SH-SY5Y (cell line): Measurements from ENCODE around the gene ATG10.

Experiments used
- GATA2 ChIP-seq: IDR thresholded peaks from 2 replicates; pipeline ENCODE4 v1.6.1; 2011; ENCODE audit warnings: mild to moderate bottlenecking, low read depth, low read length
- GATA3 ChIP-seq: IDR thresholded peaks from 2 replicates; pipeline ENCODE4 v1.6.1; 2011; ENCODE audit warnings: low read depth, mild to moderate bottlenecking, low read length, moderate library complexity

ATG10 gene

DNA sequence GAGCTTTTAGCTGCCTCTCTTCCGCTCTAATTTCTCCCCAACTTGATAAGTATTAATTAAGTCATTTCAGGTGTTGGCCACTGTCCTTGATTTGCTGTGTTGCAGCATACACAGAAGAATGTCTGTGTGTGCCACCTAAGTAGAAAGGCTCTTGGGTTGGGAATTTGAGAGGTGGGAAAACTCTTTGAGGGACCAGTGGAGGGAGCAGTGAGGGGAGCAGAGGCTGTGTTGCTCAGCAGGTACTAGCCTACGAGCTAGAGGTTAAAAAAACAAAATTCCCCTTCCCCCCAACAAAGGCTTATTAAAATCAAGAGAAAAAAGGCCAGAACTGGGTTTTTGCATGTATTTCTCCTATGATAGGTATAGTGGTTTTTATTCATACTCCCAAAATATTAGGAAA, 285.4 kb downstream of the ATG10 start:
- TF ChIP-seq GATA2 (no peak), GATA3 (no peak)

DNA sequence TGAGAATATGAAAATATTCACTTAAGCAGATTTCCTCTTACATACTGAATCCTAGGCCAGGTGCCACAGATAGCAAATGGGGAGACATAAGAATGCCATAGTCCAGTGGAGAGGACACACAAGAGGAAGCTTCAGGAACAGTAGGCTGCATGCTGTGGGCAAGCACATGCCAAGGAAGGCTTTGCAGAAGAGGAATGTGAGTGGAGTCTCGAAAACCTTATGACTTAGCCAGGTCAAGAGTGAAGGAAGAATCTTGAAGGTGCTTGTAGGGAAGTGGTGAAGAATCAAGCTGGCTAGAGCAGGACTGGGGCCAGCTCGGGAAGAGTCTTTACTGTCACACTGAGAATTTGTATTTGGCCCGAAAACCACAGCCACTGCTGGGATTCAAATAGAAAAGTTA, 285.9 kb downstream of the ATG10 start:
- TF ChIP-seq GATA3 (no peak), GATA2 (no peak)

DNA sequence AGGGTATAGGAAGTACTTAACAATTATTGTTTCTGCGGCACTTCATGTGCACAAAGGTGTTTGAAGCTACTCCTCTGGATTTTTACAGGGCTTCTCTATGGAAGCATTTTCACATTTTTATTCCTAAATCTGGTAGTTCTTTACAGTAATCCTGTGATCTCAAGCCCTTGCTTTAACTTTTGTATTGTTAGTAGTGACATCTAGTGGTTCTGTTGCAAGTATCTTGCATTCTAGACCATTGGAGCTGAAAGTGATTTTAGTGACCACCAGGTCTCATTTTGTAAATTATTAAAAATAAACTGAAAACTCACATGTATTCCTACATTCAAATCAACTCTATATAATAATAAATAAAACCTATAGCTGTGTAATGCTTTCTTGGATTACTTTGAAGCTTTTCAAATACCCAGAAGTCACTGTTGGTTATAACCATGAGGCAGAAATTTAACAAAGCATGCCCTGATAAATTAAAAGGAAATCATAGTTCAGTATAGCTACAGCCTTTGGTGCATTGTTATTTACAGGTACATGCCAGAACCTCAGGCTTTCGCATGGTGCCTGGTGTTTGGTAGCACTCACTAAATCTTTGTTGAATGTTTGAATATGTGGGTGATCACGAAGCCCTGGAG, 287.5 kb downstream of the ATG10 start:
- TF ChIP-seq GATA3 = no peak
- TF ChIP-seq GATA2 = no peak

DNA sequence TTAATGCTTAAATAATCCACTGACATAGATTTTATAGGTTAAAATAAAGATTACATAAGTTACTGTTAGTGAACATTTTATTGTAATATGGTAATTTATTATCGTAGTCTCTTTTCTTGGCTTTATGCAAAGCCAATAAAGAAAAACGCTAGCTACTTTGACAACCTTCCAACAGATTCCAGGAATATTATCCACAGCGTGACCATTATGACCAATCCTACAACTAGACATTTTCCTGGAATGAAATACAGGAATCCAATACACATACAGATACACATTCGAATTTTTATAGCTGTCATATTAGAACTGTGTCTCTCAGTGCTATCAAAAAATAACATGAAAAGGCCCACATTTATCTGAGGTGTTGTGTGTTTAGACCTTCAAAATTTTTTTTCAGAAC, 293.2 kb downstream of the ATG10 start:
- no peak for TF ChIP-seq GATA2
- no peak for TF ChIP-seq GATA3

DNA sequence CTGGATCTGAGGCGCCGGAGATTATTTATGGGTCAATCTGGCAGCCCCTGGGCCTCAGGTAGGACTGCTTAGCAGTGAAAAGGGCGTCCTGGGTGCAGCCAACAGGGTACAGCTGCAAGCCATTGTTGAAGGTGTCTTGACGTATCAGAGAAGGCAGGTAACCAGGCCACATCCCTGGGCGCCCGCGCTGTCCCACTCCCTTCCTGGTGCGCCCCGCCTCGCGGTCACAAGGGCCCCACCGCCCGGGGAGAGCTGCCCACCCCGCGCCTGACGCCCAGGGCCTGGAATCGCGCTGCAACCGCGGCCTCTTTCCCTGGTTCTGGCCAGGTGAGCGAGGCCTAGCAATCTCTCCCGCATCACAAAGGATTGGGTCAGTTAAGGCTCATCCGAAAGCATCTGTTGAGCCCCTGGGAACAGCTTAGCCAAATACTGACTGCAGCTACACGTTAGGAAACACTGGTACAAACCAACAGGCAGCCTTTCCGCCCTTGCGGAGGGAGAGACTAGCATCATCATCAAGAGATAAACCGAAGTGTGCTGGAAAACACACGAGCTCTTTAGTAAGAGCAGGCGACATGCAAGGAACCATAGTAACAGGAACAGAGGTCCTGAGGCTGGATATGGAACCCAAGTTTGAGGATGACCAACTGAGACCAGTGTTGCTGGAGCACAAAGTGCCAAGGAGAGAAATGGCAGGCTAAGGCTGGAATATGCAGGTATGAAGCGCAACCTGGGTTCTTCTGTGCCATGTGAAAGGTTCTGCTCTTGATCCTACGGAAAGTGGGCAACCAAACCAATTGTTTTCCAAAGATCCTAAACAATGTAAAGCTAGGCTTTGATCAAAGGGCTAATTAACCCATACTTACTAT, 302.8 kb downstream of the ATG10 start:
- TF ChIP-seq GATA3 (no peak), GATA2 (no peak)

DNA sequence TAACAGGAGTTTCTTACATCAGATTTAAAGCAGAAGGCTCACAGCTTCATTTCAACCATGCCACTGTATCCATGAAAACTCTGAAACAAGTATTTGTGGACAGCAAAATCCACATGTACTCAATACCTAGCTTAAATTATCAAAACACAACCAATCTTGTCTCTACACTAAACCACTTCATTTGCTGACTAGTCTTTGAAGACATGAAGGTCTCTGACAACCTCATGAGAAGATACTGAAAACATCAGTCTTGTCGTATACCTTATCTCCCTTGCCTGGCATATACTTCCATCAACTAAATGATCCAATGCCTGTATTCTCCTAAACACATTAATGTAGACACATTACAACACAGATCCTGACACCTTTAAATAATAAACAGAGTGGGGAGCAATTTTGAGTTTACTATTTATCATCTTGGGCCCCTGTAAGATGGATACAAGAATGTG, 303.4 kb downstream of the ATG10 start:
- TF ChIP-seq GATA2 (no peak), GATA3 (no peak)

DNA sequence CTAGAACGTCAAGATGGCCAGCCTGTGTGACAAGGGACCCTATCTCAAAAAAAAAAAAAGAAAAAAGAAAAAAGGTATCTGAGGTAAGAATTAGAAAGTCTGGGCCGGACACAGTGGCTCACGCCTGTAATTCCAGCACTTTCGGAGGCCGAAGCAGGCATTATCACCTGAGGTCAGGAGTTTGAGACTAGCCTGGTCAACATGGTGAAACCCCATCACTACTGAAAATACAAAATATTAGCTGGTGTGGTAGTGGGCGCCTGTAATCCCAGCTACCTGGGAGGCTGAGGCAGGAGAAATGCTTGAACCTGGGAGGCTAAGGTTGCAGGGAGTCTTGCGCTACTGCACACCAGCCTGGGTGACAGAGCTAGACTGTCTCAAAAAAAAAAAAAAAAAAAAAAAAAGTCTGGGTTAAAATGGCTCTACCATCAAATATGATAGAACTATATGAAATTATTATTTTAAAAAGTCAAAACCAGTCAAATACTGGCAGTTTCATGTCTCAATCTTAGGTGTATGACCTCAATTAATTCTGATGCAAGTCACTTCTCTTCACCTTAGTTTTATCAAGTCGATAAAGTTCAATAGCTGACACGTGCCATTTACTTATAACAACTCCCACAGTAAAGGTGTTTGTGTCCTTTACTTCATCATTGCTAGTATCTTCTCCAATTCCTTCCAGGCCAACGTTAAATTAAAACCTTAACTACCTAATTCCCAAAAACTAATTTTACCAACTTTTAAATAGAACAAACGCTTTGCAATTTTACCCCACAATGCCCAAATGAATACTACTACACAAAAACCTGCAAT, 305.2 kb downstream of the ATG10 start:
- no peak for TF ChIP-seq GATA3
- no peak for TF ChIP-seq GATA2

DNA sequence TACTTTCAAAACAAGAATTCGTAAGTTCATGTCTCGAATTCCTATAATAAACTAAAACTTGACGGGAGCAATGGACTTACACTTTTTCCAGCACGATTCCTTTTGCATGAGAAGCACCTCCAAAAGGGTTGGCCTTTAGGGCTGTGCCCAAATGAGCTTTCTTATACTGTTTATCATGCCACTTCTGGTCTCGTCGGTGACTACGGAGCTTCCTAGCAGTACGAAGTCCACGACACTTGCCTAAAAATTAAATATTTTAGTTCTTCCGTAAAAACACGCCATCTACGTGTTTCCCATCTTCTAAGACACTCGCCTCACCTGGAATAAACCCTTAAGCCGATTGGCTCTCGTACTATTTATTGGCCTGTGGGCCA, 305.8 kb downstream of the ATG10 start:
- TF ChIP-seq GATA2 (no peak), GATA3 (no peak)

DNA sequence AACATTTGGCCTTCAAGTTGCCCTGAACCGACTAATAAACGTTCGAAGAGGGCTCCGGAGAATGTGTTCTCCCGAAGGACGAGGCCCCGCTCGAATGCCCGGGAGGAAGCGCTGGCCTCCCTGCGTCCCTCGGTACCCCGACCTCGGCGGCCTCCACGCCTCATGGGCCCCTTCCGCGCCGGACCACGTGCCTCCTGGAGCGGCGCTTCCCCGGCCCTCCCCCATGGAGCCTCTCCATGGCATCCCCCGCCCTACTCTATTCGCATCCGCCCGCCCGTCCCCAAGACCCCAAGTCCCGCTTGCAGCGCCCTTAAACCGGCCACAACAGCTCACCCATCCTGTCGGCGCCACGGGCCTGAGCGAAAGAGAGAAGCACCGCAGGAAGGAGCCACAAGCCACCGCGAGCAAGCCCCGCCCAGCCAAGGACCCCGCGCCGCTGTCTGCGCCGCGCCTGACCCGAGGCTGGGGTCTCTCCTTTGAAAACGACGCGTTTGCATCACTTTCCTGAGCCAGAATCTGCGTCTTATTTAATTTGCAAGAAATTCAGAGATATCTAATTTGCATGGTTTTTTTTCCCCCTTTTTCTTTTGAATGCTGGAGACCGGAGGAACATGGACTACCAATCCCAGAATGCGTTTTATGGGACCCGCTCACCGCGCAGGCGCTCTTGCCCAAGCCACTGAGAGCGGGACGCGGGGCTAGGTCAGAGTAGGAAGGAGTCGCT, 306.3 kb downstream of the ATG10 start, which contains the start of gene RPS23:
RPS23 (minus strand) TSS at position 368 of the 724 bp plus-strand sequence; CDS start at position 337, 31 bp downstream.
- TF ChIP-seq GATA3 (no peak), GATA2 (no peak)

DNA sequence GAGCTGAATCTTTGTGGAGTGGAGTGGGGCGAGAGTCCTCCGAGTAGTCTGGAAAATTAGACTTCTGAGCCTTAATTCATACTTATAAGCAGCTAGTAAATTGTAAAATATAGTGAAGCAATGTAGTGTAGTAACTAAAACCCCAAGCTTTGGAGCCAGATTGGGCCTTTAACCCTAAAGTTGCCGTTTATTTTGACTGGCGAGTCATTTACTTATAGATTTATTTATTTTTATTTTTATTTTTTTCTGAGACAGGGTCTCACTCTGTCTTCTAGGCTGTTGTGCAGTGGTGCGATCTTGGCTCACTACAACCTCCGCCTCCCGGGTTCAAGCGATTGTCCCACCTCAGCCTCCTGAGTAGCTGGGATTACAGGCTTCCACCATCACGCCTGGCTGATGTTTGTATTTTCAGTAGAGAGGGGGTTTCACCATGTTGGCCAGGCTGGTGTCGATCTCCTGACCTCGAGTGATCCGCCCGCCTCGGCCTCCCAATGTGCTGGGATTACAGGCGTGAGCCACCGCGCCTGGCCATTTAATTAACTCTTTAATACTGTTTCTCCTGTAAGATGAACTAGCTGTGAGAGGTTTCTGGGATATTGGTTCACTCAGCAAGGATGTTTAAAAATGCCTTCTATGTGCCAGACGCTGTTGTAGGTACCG, 307.0 kb downstream of the ATG10 start:
- no peak for TF ChIP-seq GATA3
- TF ChIP-seq GATA2 = no peak

DNA sequence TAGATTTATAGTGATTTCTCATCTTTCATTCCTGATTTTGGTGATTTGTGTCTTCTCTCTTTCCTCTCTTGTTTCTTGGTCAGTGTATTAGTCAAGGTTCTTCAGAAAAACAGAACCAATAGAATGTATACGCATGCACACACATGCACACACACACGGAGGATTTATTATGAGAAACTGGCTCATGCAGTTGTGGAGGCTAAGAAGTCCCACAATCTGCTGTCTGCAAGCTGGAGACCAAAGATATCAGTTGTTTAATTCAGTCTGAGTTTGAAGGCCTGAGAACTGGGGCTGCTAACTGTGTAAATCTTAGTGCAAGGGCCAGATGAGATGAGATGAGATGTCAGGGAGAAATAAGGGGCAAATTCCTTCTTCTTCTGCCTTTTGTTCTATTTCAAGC, 312.1 kb downstream of the ATG10 start:
- TF ChIP-seq GATA2 = no peak
- no peak for TF ChIP-seq GATA3

DNA sequence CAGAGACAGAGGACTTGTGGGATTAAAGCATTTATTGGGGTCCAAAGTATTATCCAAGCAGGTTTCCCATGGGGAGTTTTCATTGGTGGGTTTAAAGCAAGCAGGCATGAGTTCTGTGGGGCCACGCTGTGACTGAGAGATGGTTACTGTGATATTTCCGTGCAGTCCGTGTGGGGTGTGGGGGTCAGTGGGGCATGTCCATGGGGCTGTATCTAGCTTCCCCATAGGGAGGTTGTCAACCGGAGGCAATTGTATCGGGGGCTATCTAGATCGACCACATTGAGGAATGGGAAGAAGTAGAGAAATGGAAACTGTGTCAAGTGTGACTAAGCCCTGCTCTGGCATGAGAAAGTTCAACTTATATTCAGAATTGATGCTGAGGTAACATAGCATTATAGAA, 313.4 kb downstream of the ATG10 start:
- TF ChIP-seq GATA3 (no peak), GATA2 (no peak)

DNA sequence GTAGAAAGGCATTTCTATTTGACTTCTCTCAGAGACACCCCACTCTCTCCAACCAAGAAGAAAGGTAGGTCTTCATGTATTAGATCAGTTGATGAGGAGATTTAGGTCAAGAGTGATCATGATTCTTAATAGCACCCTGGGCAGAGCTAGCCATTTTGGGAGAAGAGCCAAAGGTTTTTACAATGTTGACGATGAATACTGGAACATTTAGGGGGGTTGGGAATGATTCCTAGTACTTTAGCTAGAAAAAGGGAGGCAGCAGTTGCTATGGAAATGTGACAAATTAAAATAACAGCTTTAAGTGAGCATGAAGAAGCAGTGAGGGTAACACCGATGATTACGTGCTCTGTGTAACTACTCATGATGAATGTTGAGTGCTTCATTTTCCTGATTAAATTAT, 315.8 kb downstream of the ATG10 start:
- TF ChIP-seq GATA3 (no peak), GATA2 (no peak)

DNA sequence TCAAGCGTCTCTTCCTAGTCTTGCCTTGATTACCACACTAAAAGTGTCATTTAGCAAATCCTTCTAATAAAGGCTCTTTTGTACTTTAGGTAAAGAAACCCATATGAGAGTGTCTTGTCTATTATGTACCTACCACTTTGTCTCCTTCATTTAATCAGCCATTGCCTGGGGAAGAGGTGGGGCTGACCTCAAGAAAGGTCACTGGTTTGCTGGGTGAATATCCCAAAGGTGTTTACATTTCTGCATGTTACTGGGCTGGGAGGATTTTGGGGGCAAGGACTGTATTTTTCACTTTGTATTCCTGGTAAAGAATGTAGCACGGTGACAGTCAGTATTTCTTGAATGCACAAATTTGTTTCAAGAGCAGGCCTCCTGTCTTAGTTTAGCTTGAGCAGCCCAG, 318.2 kb downstream of the ATG10 start:
- TF ChIP-seq GATA2 (no peak), GATA3 (no peak)
